ENCODE data around the gene MEIOSIN. TPM values are rescaled to one million over a fixed set of nuclear protein-coding genes. Genes with fewer than 3 reads are reported as not detected.

MEIOSIN gene
- total and polyA plus RNA-seq, 4 experiments from 2014 or later, result not detected

DNA sequence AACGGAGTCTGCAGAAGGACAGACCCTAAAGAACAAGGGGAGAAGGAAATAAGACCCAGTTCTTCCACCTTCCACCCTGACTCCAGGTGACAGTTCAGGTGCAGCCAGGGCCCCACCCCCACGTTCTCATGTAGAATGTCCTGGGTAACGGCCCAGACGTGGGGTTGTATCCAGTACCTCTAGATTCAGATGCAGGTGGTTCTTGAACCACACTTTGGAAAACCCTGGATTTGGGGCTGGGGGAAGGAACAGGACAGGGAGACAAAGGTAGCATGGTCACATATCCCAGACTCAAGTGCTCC lies 46.9 kb downstream of the MEIOSIN start:
- Histone ChIP-seq H3K9me3 (ENCODE audit: control insufficient read depth in 1 of 2, low read length in 2 of 2) (no peaks in the 10 kb centered on the region), H3K27me3 (ENCODE audit: insufficient read depth, low read length) (peaks cover 13% of the 10 kb centered on the region), H3K36me3 (ENCODE audit: insufficient read depth, low read length) (no peaks in the 10 kb centered on the region), H3K4me1 (ENCODE audit: insufficient read depth, low read length) (peaks cover 20% of the 10 kb centered on the region), H3K4me3 (ENCODE audit: low read length in 2 of 2) (no peak overlapping the region), H3K27ac (ENCODE audit: low read depth, low read length) (no peak overlapping the region)
- ChIA-PET POLR2A (ENCODE audit: partially characterized antibody) (interaction anchor here (0.9 to 2.0 kb wide), 2 partner anchors 10 to 19 kb away, joined by 3 to 23 read pairs; partner anchors contain the start of gene SIX5), CTCF (ENCODE audit: partially characterized antibody) (interaction anchor here (2.5 kb wide), 2 partner anchors 10 to 20 kb away, joined by 14 to 28 read pairs; partner anchors contain the start of gene SIX5)
- peaks cover 7% of the 10 kb centered on the region in 2 donors for H3K36me3 Mint-ChIP-seq
- peak overlapping the region in 1 of 8 donors; percentile 85 for H3K4me3 Mint-ChIP-seq
- peaks cover 4 to 14% of the 10 kb centered on the region in 2 donors for H3K27me3 Mint-ChIP-seq
- no peaks in the 10 kb centered on the region for H3K9me3 Mint-ChIP-seq
- H3K4me1 Mint-ChIP-seq, result peaks cover 12 to 26% (median 18%) of the 10 kb centered on the region in 4 donors
- DNase-seq, result no peak
- peak overlapping the region in 2 of 7 donors; percentile 35 to 47 for H3K27ac Mint-ChIP-seq
- intact Hi-C loops (cut with micrococcal nuclease), result no loop called here

- no peak for DNase-seq
- ChIA-PET CTCF (ENCODE audit: partially characterized antibody) (interaction anchor here (2.5 kb wide), 2 partner anchors 10 to 19 kb away, joined by 14 to 28 read pairs; partner anchors contain the start of gene SIX5), POLR2A (ENCODE audit: partially characterized antibody) (interaction anchor here (0.8 to 2.0 kb wide), 4 partner anchors 10 to 18 kb away, joined by 3 to 23 read pairs (median 4); partner anchors contain the start of gene SIX5)
- Histone ChIP-seq H3K9me3 (ENCODE audit: control insufficient read depth in 1 of 2, low read length in 2 of 2) (no peaks in the 10 kb centered on the region), H3K36me3 (ENCODE audit: insufficient read depth, low read length) (no peaks in the 10 kb centered on the region), H3K27me3 (ENCODE audit: insufficient read depth, low read length) (peaks cover 13% of the 10 kb centered on the region), H3K27ac (ENCODE audit: low read depth, low read length) (no peak overlapping the region), H3K4me1 (ENCODE audit: insufficient read depth, low read length) (peaks cover 20% of the 10 kb centered on the region), H3K4me3 (ENCODE audit: low read length in 2 of 2) (no peak overlapping the region)
- Mint-ChIP-seq H3K4me1 (peaks cover 12 to 26% (median 18%) of the 10 kb centered on the region in 4 donors), H3K36me3 (peaks cover 7% of the 10 kb centered on the region in 2 donors), H3K4me3 (no peak overlapping the region), H3K9me3 (no peaks in the 10 kb centered on the region), H3K27ac (no peak overlapping the region), H3K27me3 (peaks cover 4 to 14% of the 10 kb centered on the region in 2 donors)
- intact Hi-C loops (cut with micrococcal nuclease), result no loop called here
Observed at GRCh38 chr19:45780448-45781213, 47.4 kb downstream of the MEIOSIN start.

GRCh38 chr19:45781214-45782161 lies 48.2 kb downstream of the MEIOSIN start:
- H3K4me3 ChIP-seq (ENCODE audit: low read length in 2 of 2), result no peak overlapping the region
- no peaks in the 10 kb centered on the region for H3K9me3 ChIP-seq (ENCODE audit: control insufficient read depth in 1 of 2, low read length in 2 of 2)
- H3K4me1 ChIP-seq (ENCODE audit: insufficient read depth, low read length), result peaks cover 20% of the 10 kb centered on the region
- peaks cover 4 to 14% of the 10 kb centered on the region in 2 donors for H3K27me3 Mint-ChIP-seq
- peaks cover 10% of the 10 kb centered on the region in 2 donors for H3K36me3 Mint-ChIP-seq
- no peak for DNase-seq
- H3K4me3 Mint-ChIP-seq, result no peak overlapping the region
- H3K27ac Mint-ChIP-seq, result no peak overlapping the region
- peaks cover 12 to 26% (median 18%) of the 10 kb centered on the region in 4 donors for H3K4me1 Mint-ChIP-seq
- intact Hi-C loops (cut with micrococcal nuclease), result no loop called here
- H3K36me3 ChIP-seq (ENCODE audit: insufficient read depth, low read length), result no peaks in the 10 kb centered on the region
- no peaks in the 10 kb centered on the region for H3K9me3 Mint-ChIP-seq
- POLR2A ChIA-PET (ENCODE audit: partially characterized antibody), result interaction anchor here (0.8 to 1.3 kb wide), 4 partner anchors 9 to 12 kb away, joined by 3 to 4 read pairs (median 3); partner anchors contain the start of genes DMWD and SIX5
- no peak overlapping the region for H3K27ac ChIP-seq (ENCODE audit: low read depth, low read length)
- H3K27me3 ChIP-seq (ENCODE audit: insufficient read depth, low read length), result peaks cover 13% of the 10 kb centered on the region
- CTCF ChIA-PET (ENCODE audit: partially characterized antibody), result interaction anchor here (2.6 kb wide), 1 partner anchor 12 kb away, joined by 13 read pairs; the partner anchor contains the start of gene SIX5

GRCh38 chr19:45782162-45782691 lies 49.0 kb downstream of the MEIOSIN start, which contains the start of gene DMPK:
Gene DMPK, minus strand, starts transcription at chr19:45782490. Its CDS starts 138 bp downstream, at chr19:45782352.
- H3K27ac ChIP-seq (ENCODE audit: low read depth, low read length), result no peak within 1 kb of the TSS
- H3K4me3 ChIP-seq (ENCODE audit: low read length in 2 of 2), result no peak within 1 kb of the TSS
- Mint-ChIP-seq H3K27me3 (peaks cover 4 to 14% of the 10 kb centered on the region in 2 donors), H3K36me3 (peaks cover 13 to 15% of the 10 kb centered on the region in 2 donors), H3K9me3 (no peaks in the 10 kb centered on the region), H3K27ac (no peak within 1 kb of the TSS), H3K4me1 (peaks cover 12 to 26% (median 18%) of the 10 kb centered on the region in 4 donors), H3K4me3 (no peak within 1 kb of the TSS)
- POLR2A ChIA-PET (ENCODE audit: partially characterized antibody), result interaction anchor here (0.7 to 1.3 kb wide), 6 partner anchors 10 to 17 kb away, joined by 3 to 6 read pairs (median 3); partner anchors contain the start of genes DMWD and SIX5
- intact Hi-C loops (cut with micrococcal nuclease), result no loop called here
- H3K36me3 ChIP-seq (ENCODE audit: insufficient read depth, low read length), result peaks cover 4% of the 10 kb centered on the region
- no peak for DNase-seq
- CTCF ChIA-PET (ENCODE audit: partially characterized antibody), result interaction anchor here (0.6 to 2.6 kb wide), 3 partner anchors 13 to 1840 kb away, joined by 3 to 13 read pairs (median 3); partner anchors contain the start of gene SIX5
- no peaks in the 10 kb centered on the region for H3K9me3 ChIP-seq (ENCODE audit: control insufficient read depth in 1 of 2, low read length in 2 of 2)
- peaks cover 13% of the 10 kb centered on the region for H3K27me3 ChIP-seq (ENCODE audit: insufficient read depth, low read length)
- peaks cover 20% of the 10 kb centered on the region for H3K4me1 ChIP-seq (ENCODE audit: insufficient read depth, low read length)

DNA sequence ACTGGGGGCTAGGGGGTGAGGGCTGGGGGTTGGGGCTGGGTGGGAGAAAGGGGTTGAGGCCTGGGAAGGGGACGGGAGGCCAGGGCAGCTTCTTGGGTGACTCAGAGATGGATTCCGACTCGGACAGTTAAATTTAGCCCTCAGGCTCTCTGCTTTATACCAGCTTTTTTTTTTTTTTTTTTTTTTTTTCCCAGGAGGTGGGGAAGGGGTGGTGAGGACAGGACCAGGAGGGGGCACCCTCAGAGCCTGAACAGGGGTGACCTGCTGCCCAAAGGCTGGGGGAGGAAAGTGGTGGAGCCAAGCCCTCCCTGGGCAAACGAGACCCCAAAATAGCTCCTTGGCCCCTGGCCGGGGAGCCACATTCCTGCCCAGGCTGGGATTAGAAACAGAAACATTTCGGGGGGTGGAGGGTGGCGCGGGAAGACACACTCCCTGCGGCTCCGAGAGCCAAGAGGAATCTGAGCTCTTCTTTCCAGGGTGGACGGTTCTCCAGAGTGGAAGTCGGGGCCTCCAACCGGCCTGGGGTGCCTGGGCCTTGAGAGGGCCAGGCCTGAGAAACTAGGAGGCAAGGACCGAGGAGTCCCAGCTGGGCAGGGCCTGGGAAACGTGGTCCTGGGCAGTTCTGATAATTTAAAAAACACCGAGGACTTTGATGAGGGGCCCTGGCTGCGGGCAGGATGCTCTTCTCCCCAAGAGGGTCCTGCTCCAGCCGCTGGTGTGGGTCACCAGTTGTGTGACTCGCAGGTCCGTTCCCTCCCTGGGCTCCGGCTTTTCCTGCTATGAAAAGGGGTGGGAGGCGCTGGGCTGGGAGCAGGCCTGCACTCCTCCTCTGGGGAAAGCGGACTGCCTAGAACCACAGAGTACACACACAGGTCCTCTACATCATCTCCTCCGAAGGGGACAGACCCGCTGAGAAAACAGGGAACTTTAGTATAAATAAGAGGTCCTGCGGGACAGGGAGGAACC lies 49.9 kb downstream of the MEIOSIN start:
- no peak overlapping the region for H3K4me3 ChIP-seq (ENCODE audit: low read length in 2 of 2)
- H3K36me3 ChIP-seq (ENCODE audit: insufficient read depth, low read length), result peaks cover 6% of the 10 kb centered on the region
- Mint-ChIP-seq H3K4me3 (no peak overlapping the region), H3K9me3 (no peaks in the 10 kb centered on the region), H3K4me1 (peaks cover 12 to 26% (median 19%) of the 10 kb centered on the region in 4 donors), H3K27me3 (peaks cover 4 to 16% of the 10 kb centered on the region in 2 donors), H3K36me3 (peaks cover 22 to 24% of the 10 kb centered on the region in 2 donors), H3K27ac (no peak overlapping the region)
- DNase-seq, result no peak
- peaks cover 13% of the 10 kb centered on the region for H3K27me3 ChIP-seq (ENCODE audit: insufficient read depth, low read length)
- no peaks in the 10 kb centered on the region for H3K9me3 ChIP-seq (ENCODE audit: control insufficient read depth in 1 of 2, low read length in 2 of 2)
- peaks cover 20% of the 10 kb centered on the region for H3K4me1 ChIP-seq (ENCODE audit: insufficient read depth, low read length)
- intact Hi-C loops (cut with micrococcal nuclease), result no loop called here
- no peak overlapping the region for H3K27ac ChIP-seq (ENCODE audit: low read depth, low read length)
- ChIA-PET POLR2A (ENCODE audit: partially characterized antibody) (interaction anchor here (0.7 to 1.0 kb wide), 4 partner anchors 10 to 16 kb away, joined by 3 to 6 read pairs (median 3); partner anchors contain the start of genes DMWD and SIX5), CTCF (ENCODE audit: partially characterized antibody) (interaction anchor here (0.6 to 2.6 kb wide), 4 partner anchors 14 to 1839 kb away, joined by 3 to 13 read pairs (median 4); partner anchors contain the start of gene SIX5)

GRCh38 chr19:45784096-45784495 lies 50.9 kb downstream of the MEIOSIN start:
- POLR2A ChIA-PET (ENCODE audit: partially characterized antibody), result no interaction called here
- peaks cover 29 to 31% of the 10 kb centered on the region in 2 donors for H3K36me3 Mint-ChIP-seq
- H3K4me1 Mint-ChIP-seq, result peaks cover 11 to 25% (median 17%) of the 10 kb centered on the region in 4 donors
- no peaks in the 10 kb centered on the region for H3K9me3 Mint-ChIP-seq
- no peak overlapping the region for H3K4me3 Mint-ChIP-seq
- intact Hi-C loops (cut with micrococcal nuclease), result no loop called here
- CTCF ChIA-PET (ENCODE audit: partially characterized antibody), result no interaction called here
- no peak overlapping the region for H3K4me3 ChIP-seq (ENCODE audit: low read length in 2 of 2)
- peak overlapping the region in 1 of 7 donors; percentile 29 for H3K27ac Mint-ChIP-seq
- H3K4me1 ChIP-seq (ENCODE audit: insufficient read depth, low read length), result peaks cover 12% of the 10 kb centered on the region
- H3K9me3 ChIP-seq (ENCODE audit: control insufficient read depth in 1 of 2, low read length in 2 of 2), result no peaks in the 10 kb centered on the region
- peaks cover 3 to 13% of the 10 kb centered on the region in 2 donors for H3K27me3 Mint-ChIP-seq
- DNase-seq, result no peak
- peaks cover 16% of the 10 kb centered on the region for H3K36me3 ChIP-seq (ENCODE audit: insufficient read depth, low read length)
- H3K27ac ChIP-seq (ENCODE audit: low read depth, low read length), result no peak overlapping the region
- H3K27me3 ChIP-seq (ENCODE audit: insufficient read depth, low read length), result peaks cover 12% of the 10 kb centered on the region
